Astrocyte (in vitro differentiated cells and primary cell): ENCODE data around the gene EXOG. TPM values are rescaled to one million over a fixed set of nuclear protein-coding genes. Genes with fewer than 3 reads are reported as not detected.

Experiments used
- DNase-seq: peaks from one replicate; pipeline ENCODE4 v3.0.0-alpha.2; 2010; ENCODE audit warnings: low read depth
- FAIRE-seq: peaks from 2 replicates; lab custom pipeline; 2011; peaks lifted over from hg19 to GRCh38; lab: Jason Lieb, UNC
- H2AFZ ChIP-seq: 2 replicates; pipeline ENCODE4 v1.6.0; 2012; ENCODE audit warnings: low read depth, low read length, inconsistent platforms
- H3K27ac ChIP-seq: 2 replicates; pipeline ENCODE4 v1.5.1; 2011; ENCODE audit warnings: low read depth, low read length, inconsistent platforms
- H3K27me3 ChIP-seq: 2 replicates; pipeline ENCODE4 v1.6.0; 2011; ENCODE audit warnings: low read length, inconsistent platforms; ENCODE audit not compliant: insufficient read depth
- H3K36me3 ChIP-seq: 2 replicates; pipeline ENCODE4 v1.5.1; 2011; ENCODE audit warnings: low read length, inconsistent platforms; ENCODE audit not compliant: insufficient read depth
- H3K4me1 ChIP-seq: 2 replicates; pipeline ENCODE4 v1.5.1; 2011; ENCODE audit warnings: low read length, inconsistent platforms; ENCODE audit not compliant: insufficient read depth
- H3K4me2 ChIP-seq: 2 replicates; pipeline ENCODE4 v1.6.0; 2012; ENCODE audit warnings: low read length, inconsistent platforms
- H3K4me3 ChIP-seq: 2 replicates; pipeline ENCODE4 v1.5.1; 2011; ENCODE audit warnings: low read depth, mild to moderate bottlenecking, low read length, inconsistent platforms; ENCODE audit not compliant: insufficient read depth
- H3K79me2 ChIP-seq: 2 replicates; pipeline ENCODE4 v1.6.0; 2012; ENCODE audit warnings: mild to moderate bottlenecking, low read length, inconsistent platforms; ENCODE audit not compliant: insufficient read depth
- H3K9ac ChIP-seq: 2 replicates; pipeline ENCODE4 v1.6.0; 2012; ENCODE audit warnings: mild to moderate bottlenecking, low read length, inconsistent platforms
- H3K9me3 ChIP-seq: 2 replicates; pipeline ENCODE4 v1.5.1; 2012; ENCODE audit warnings: low read depth, mild to moderate bottlenecking, low read length, inconsistent platforms; ENCODE audit not compliant: insufficient read depth
- H4K20me1 ChIP-seq: 2 replicates; pipeline ENCODE4 v1.6.0; 2012; ENCODE audit warnings: low read length, inconsistent platforms; ENCODE audit not compliant: insufficient read depth
- H3K27ac Mint-ChIP-seq: one replicate; pipeline ENCODE4 v1.8.0; 2021; ENCODE audit warnings: mild to moderate bottlenecking, mixed read lengths; ENCODE audit not compliant: unreplicated experiment
- H3K27me3 Mint-ChIP-seq: one replicate; pipeline ENCODE4 v1.8.0; 2021; ENCODE audit warnings: low read depth, mixed read lengths; ENCODE audit not compliant: unreplicated experiment
- H3K36me3 Mint-ChIP-seq: one replicate; pipeline ENCODE4 v1.8.0; 2021; ENCODE audit warnings: low read depth, mixed read lengths; ENCODE audit not compliant: unreplicated experiment
- H3K4me1 Mint-ChIP-seq: one replicate; pipeline ENCODE4 v1.8.0; 2021; ENCODE audit warnings: low read depth, mixed read lengths; ENCODE audit not compliant: unreplicated experiment
- H3K4me3 Mint-ChIP-seq: one replicate; pipeline ENCODE4 v1.8.0; 2021; ENCODE audit warnings: mild to moderate bottlenecking, moderate library complexity, mixed read lengths; ENCODE audit not compliant: unreplicated experiment
- H3K9me3 Mint-ChIP-seq: one replicate; pipeline ENCODE4 v1.8.0; 2021; ENCODE audit warnings: mild to moderate bottlenecking, mixed read lengths; ENCODE audit not compliant: unreplicated experiment
- CTCF ChIP-seq: IDR thresholded peaks from 2 replicates; pipeline ENCODE4 v1.5.1; 2011; ENCODE audit warnings: low read depth, mild to moderate bottlenecking, inconsistent platforms, low read length, moderate library complexity; ENCODE audit not compliant: insufficient read depth
- EZH2 ChIP-seq: IDR thresholded peaks from 2 replicates; pipeline ENCODE4 v1.6.1; 2012; ENCODE audit warnings: mild to moderate bottlenecking, low read length, inconsistent platforms; ENCODE audit not compliant: insufficient read depth
- total RNA-seq: library from RNA; stranded (reverse); gene quantifications from 2 replicates; pipeline ENCODE4 v1.2.1, GENCODE V29; 2021

EXOG gene
- total RNA-seq, 1 donor from 2014 or later = 11.5 TPM

- no peak overlapping the region for H3K4me3 Mint-ChIP-seq
These were observed 20.4 kb upstream of the EXOG start for GRCh38 chr3:38475716-38476115.

GRCh38 chr3:38476157-38476756, 19.9 kb upstream of the EXOG start:
- Mint-ChIP-seq H3K4me3 (no peak overlapping the region), H3K36me3 (peaks cover 5% of the 10 kb centered on the region), H3K27ac (no peak overlapping the region), H3K4me1 (peaks cover 10% of the 10 kb centered on the region), H3K27me3 (no peaks in the 10 kb centered on the region), H3K9me3 (peaks cover 3% of the 10 kb centered on the region)
- peaks cover 3% of the 10 kb centered on the region for H3K79me2 ChIP-seq
- H2AFZ ChIP-seq = no peak overlapping the region
- no peaks in the 10 kb centered on the region for H3K36me3 ChIP-seq
- no peaks in the 10 kb centered on the region for H3K9me3 ChIP-seq
- DNase-seq = no peak
- no peak for TF ChIP-seq CTCF
- no peak for TF ChIP-seq EZH2
- H3K4me3 ChIP-seq = no peak overlapping the region
- no peak overlapping the region for H3K9ac ChIP-seq
- no peaks in the 10 kb centered on the region for H3K27me3 ChIP-seq
- H3K4me1 ChIP-seq = no peaks in the 10 kb centered on the region
- H3K4me2 ChIP-seq = no peak overlapping the region
- FAIRE-seq = no peak
- no peak overlapping the region for H3K27ac ChIP-seq
- peaks cover 26% of the 10 kb centered on the region for H4K20me1 ChIP-seq

More at GRCh38 chr3:38475716-38476115, 20.4 kb upstream of the EXOG start:
- Histone ChIP-seq H3K9ac (no peak overlapping the region), H2AFZ (no peak overlapping the region), H3K27me3 (no peaks in the 10 kb centered on the region), H3K9me3 (no peaks in the 10 kb centered on the region), H3K4me2 (no peak overlapping the region), H3K4me1 (no peaks in the 10 kb centered on the region), H3K79me2 (peaks cover 3% of the 10 kb centered on the region), H4K20me1 (peaks cover 26% of the 10 kb centered on the region), H3K4me3 (no peak overlapping the region), H3K27ac (no peak overlapping the region), H3K36me3 (no peaks in the 10 kb centered on the region)
- peaks cover 5% of the 10 kb centered on the region for H3K36me3 Mint-ChIP-seq
- no peaks in the 10 kb centered on the region for H3K27me3 Mint-ChIP-seq
- H3K4me1 Mint-ChIP-seq = peaks cover 10% of the 10 kb centered on the region
- DNase-seq (no peak), FAIRE-seq (no peak)
- H3K9me3 Mint-ChIP-seq = peaks cover 3% of the 10 kb centered on the region
- no peak for TF ChIP-seq EZH2
- no peak for TF ChIP-seq CTCF
- H3K27ac Mint-ChIP-seq = no peak overlapping the region

GRCh38 chr3:38477057-38477820, 18.9 kb upstream of the EXOG start:
- Mint-ChIP-seq H3K9me3 (peaks cover 3% of the 10 kb centered on the region), H3K4me1 (peaks cover 10% of the 10 kb centered on the region), H3K27me3 (no peaks in the 10 kb centered on the region), H3K36me3 (peaks cover 5% of the 10 kb centered on the region), H3K4me3 (peak overlapping the region; percentile 27), H3K27ac (no peak overlapping the region)
- Histone ChIP-seq H4K20me1 (peaks cover 26% of the 10 kb centered on the region), H3K4me2 (no peak overlapping the region), H2AFZ (no peak overlapping the region), H3K9ac (no peak overlapping the region), H3K27me3 (no peaks in the 10 kb centered on the region), H3K27ac (no peak overlapping the region), H3K4me3 (no peak overlapping the region), H3K36me3 (no peaks in the 10 kb centered on the region), H3K79me2 (peaks cover 3% of the 10 kb centered on the region), H3K9me3 (no peaks in the 10 kb centered on the region), H3K4me1 (no peaks in the 10 kb centered on the region)
- TF ChIP-seq EZH2 (no peak), CTCF (no peak)
- DNase-seq (no peak), FAIRE-seq (no peak)
